IMR-90 (cell line): Measurements from ENCODE around the gene PTPMT1. TPM values are rescaled to one million over a fixed set of nuclear protein-coding genes. Genes with fewer than 3 reads are reported as not detected.

Experiments used
- ATAC-seq: fragments of 200-7000 bp; cut with Tn5 transposase; 2 replicates; pipeline ENCODE4 v1.9.1; 2020; ENCODE audit warnings: low read depth, mild to moderate bottlenecking, moderate library complexity
- BruUV-seq: library from RNA; stranded (reverse); fragments of 400-500 nt; replicated peaks from 2 replicates; lab custom pipeline; 2021; lab: Mats Ljungman, UMichigan
- CTCF ChIA-PET: fragments of 300-600 bp; formaldehyde crosslinking; extraction: SDS; loops from one replicate; lab custom pipeline; 2021; ENCODE audit warnings: antibody characterized with exemption; lab: Yijun Ruan, JAX
- POLR2A ChIA-PET: fragments of 300-600 bp; sonication (Branson Sonifier 250); formaldehyde crosslinking; loops from one replicate; lab custom pipeline; 2022; ENCODE audit warnings: antibody characterized with exemption; ENCODE audit not compliant: unreplicated experiment; lab: Charles Lee
- DNase-seq: peaks from one replicate; pipeline ENCODE4 v3.0.0; 2013
- H2AFZ ChIP-seq: replicated peaks from 2 replicates; pipeline ENCODE3; 2013; ENCODE audit warnings: low read length, mild to moderate bottlenecking; ENCODE audit not compliant: poor library complexity
- H2AK5ac ChIP-seq: 2 replicates; pipeline ENCODE4 v1.6.1; 2013; ENCODE audit warnings: low read depth, low read length, inconsistent platforms
- H2AK9ac ChIP-seq: replicated peaks from 2 replicates; pipeline ENCODE3; 2013; ENCODE audit warnings: mild to moderate bottlenecking, low read depth, low read length, moderate library complexity; ENCODE audit not compliant: poor library complexity
- H2BK120ac ChIP-seq: 2 replicates; pipeline ENCODE4 v1.6.1; 2013; ENCODE audit warnings: low read depth, low read length, inconsistent platforms
- H2BK15ac ChIP-seq: 3 replicates; pipeline ENCODE4 v1.6.1; 2013; ENCODE audit warnings: low read depth, low read length, inconsistent platforms
- H2BK20ac ChIP-seq: 2 replicates; pipeline ENCODE4 v1.6.1; 2013; ENCODE audit warnings: low read depth, mild to moderate bottlenecking, inconsistent platforms, low read length, moderate library complexity
- H2BK5ac ChIP-seq: 2 replicates; pipeline ENCODE4 v1.6.1; 2013; ENCODE audit warnings: mild to moderate bottlenecking, low read depth, low read length, inconsistent platforms; ENCODE audit not compliant: poor library complexity, severe bottlenecking
- H3K14ac ChIP-seq: replicated peaks from 2 replicates; pipeline ENCODE4 v1.6.1; 2013; ENCODE audit warnings: low read depth, low read length, inconsistent platforms
- H3K18ac ChIP-seq: 2 replicates; pipeline ENCODE4 v1.6.1; 2013; ENCODE audit warnings: low read depth, low read length, control low read depth
- H3K23ac ChIP-seq: 2 replicates; pipeline ENCODE4 v1.6.1; 2013; ENCODE audit warnings: low read depth, low read length, inconsistent platforms
- H3K27ac ChIP-seq: 2 replicates; pipeline ENCODE4 v1.5.1; 2013; ENCODE audit warnings: mild to moderate bottlenecking, control low read depth, low read length; ENCODE audit not compliant: insufficient read depth
- H3K27me3 ChIP-seq: 2 replicates; pipeline ENCODE4 v1.6.1; 2013; ENCODE audit warnings: low read length; ENCODE audit not compliant: control insufficient read depth, insufficient read depth
- H3K36me3 ChIP-seq: 2 replicates; pipeline ENCODE4 v1.6.1; 2013; ENCODE audit warnings: low read length, mixed read lengths; ENCODE audit not compliant: control insufficient read depth, insufficient read depth
- H3K4ac ChIP-seq: 2 replicates; pipeline ENCODE4 v1.6.1; 2013; ENCODE audit warnings: low read depth, low read length, inconsistent platforms
- H3K4me1 ChIP-seq: 2 replicates; pipeline ENCODE4 v1.6.1; 2013; ENCODE audit warnings: low read length, mixed read lengths; ENCODE audit not compliant: control insufficient read depth, insufficient read depth
- H3K4me2 ChIP-seq: 2 replicates; pipeline ENCODE4 v1.6.1; 2013; ENCODE audit warnings: low read depth, mild to moderate bottlenecking, control low read depth, low read length, moderate library complexity
- H3K4me3 ChIP-seq: 2 replicates; pipeline ENCODE4 v1.5.1; 2013; ENCODE audit warnings: low read depth, mild to moderate bottlenecking, control low read depth, low read length, moderate library complexity; ENCODE audit not compliant: insufficient read depth
- H3K56ac ChIP-seq: 2 replicates; pipeline ENCODE4 v1.6.1; 2013; ENCODE audit warnings: low read length, inconsistent platforms; ENCODE audit not compliant: insufficient read depth; ENCODE audit errors: extremely low read depth
- H3K79me1 ChIP-seq, 2 experiments: 2 replicates each; pipeline ENCODE4 v1.6.1; 2013; ENCODE audit warnings: low read length in 2 of 2, inconsistent platforms in 1 of 2, low read depth in 1 of 2
- H3K9ac ChIP-seq: 2 replicates; pipeline ENCODE4 v1.6.1; 2013; ENCODE audit warnings: low read depth, low read length, control low read depth
- H3K9me1 ChIP-seq: 2 replicates; pipeline ENCODE4 v1.6.1; 2013; ENCODE audit warnings: low read length, inconsistent platforms; ENCODE audit not compliant: insufficient read depth
- H3K9me3 ChIP-seq: 2 replicates; pipeline ENCODE4 v1.6.1; 2013; ENCODE audit warnings: low read length; ENCODE audit not compliant: control insufficient read depth, insufficient read depth
- H4K20me1 ChIP-seq: 2 replicates; pipeline ENCODE4 v1.6.1; 2013; ENCODE audit warnings: low read length, inconsistent platforms; ENCODE audit not compliant: insufficient read depth
- H4K5ac ChIP-seq: 2 replicates; pipeline ENCODE4 v1.6.1; 2013; ENCODE audit warnings: mild to moderate bottlenecking, low read depth, low read length, control low read depth
- H4K8ac ChIP-seq, 2 experiments: 2 replicates each; pipeline ENCODE4 v1.6.1; 2013; ENCODE audit warnings: low read depth in 2 of 2, low read length in 2 of 2, control low read depth in 1 of 2, inconsistent platforms in 1 of 2
- H4K91ac ChIP-seq: 2 replicates; pipeline ENCODE4 v1.6.1; 2013; ENCODE audit warnings: low read depth, low read length, inconsistent platforms; ENCODE audit not compliant: insufficient read depth
- BHLHE40 ChIP-seq: fragments of 150-350 bp; IDR thresholded peaks from 2 replicates; pipeline ENCODE4 v1.6.1; 2016; ENCODE audit warnings: mild to moderate bottlenecking, low read depth, low read length
- CEBPB ChIP-seq: IDR thresholded peaks from 2 replicates; pipeline ENCODE4 v1.6.1; 2012; ENCODE audit warnings: low read depth, low read length, improper control_type of control experiment
- CTCF ChIP-seq: conservative IDR thresholded peaks from 2 replicates; pipeline ENCODE4 v1.5.1; 2012; ENCODE audit warnings: mild to moderate bottlenecking, low read depth, low read length, improper control_type of control experiment
- FOS ChIP-seq: fragments of 150-350 bp; IDR thresholded peaks from 2 replicates; pipeline ENCODE4 v1.6.1; 2016; ENCODE audit warnings: low read depth, low read length
- MAZ ChIP-seq: IDR thresholded peaks from 2 replicates; pipeline ENCODE4 v1.6.1; 2012; ENCODE audit warnings: low read depth, mild to moderate bottlenecking, low read length, improper control_type of control experiment, moderate library complexity, borderline replicate concordance
- RFX5 ChIP-seq: IDR thresholded peaks from 2 replicates; pipeline ENCODE4 v1.8.0; 2012; ENCODE audit warnings: low read depth, mild to moderate bottlenecking, low read length, moderate library complexity
- SMC3 ChIP-seq: fragments of 150-350 bp; IDR thresholded peaks from 2 replicates; pipeline ENCODE4 v1.6.1; 2016; ENCODE audit warnings: low read depth, mild to moderate bottlenecking, antibody characterized with exemption, low read length, moderate library complexity
- USF2 ChIP-seq: fragments of 150-350 bp; IDR thresholded peaks from 2 replicates; pipeline ENCODE4 v1.6.1; 2017; ENCODE audit warnings: mild to moderate bottlenecking, antibody characterized with exemption, low read length, low read depth
- WGBS, 2 experiments: methylation state at CpG; one replicate each; pipeline versions ENCODE4 v1.1.5 to v1.1.7; 2013; ENCODE audit warnings: missing lambda C conversion rate in 2 of 2; ENCODE audit not compliant: insufficient read length in 1 of 2; ENCODE audit errors: extremely low coverage in 2 of 2; 5-methylcytosine and 5-hydroxymethylcytosine counted together
- dilution Hi-C: fragments of 300-500 bp; cut with HindIII; formaldehyde crosslinking; loops from one replicate; pipeline ENCODE4 v1.14.3; 2018; ENCODE audit warnings: low sequenced_read_pairs; ENCODE audit not compliant: unreplicated experiment
- in situ Hi-C: fragments of 300-500 bp; cut with MboI; formaldehyde crosslinking; loops from 3 replicates; pipeline ENCODE4 v1.14.3; 2019; ENCODE audit warnings: low sequenced_read_pairs, inconsistent platforms, mixed read lengths
- intact Hi-C: fragments of 100-400 bp; cut with micrococcal nuclease; formaldehyde crosslinking; loops from 2 replicates; pipeline ENCODE4 v1.10.0; 2022
- polyA plus RNA-seq, 3 experiments: library from polyadenylated mRNA; depleted of rRNA; stranded (reverse); fragments of >200 nt; gene quantifications; 2 replicates each; pipeline ENCODE4 v1.2.3, GENCODE V29; 2012; ENCODE audit warnings: low replicate concordance in 1 of 3
- total RNA-seq: library from RNA; depleted of rRNA; stranded (reverse); fragments of >200 nt; gene quantifications from 2 replicates; pipeline ENCODE4 v1.2.3, GENCODE V29; 2012

PTPMT1 gene
- total and polyA plus RNA-seq, 2 of the 4 experiments (the other 2 are of a cell fraction), result 51.6 to 55.0 TPM

GRCh38 chr11:47550288-47551047 is 14.9 kb upstream of the PTPMT1 start:
- DNase-seq, result no peak
- no peak overlapping the region for H3K9ac ChIP-seq

More at GRCh38 chr11:47550288-47551047, 14.9 kb upstream of the PTPMT1 start:
- no peak overlapping the region for H2AFZ ChIP-seq
- intact Hi-C loops, result no loop called here
- no peak for ATAC-seq
- no peak overlapping the region for H3K14ac ChIP-seq
- peaks cover 68% of the 10 kb centered on the region for H4K20me1 ChIP-seq
- H3K4ac ChIP-seq, result no peak overlapping the region
- no peak overlapping the region for H2AK9ac ChIP-seq
- in situ Hi-C loops, result no loop called here
- CTCF ChIA-PET, result interaction anchor here (0.6 to 1.9 kb wide), 3 partner anchors 32 to 908 kb away, joined by 3 to 4 read pairs (median 3); no protein-coding TSS in a partner anchor
- H3K4me2 ChIP-seq, result peak overlapping the region; percentile 42; the same call in 1 of the 2 replicates
- H2BK120ac ChIP-seq, result no peak overlapping the region
- H3K9me3 ChIP-seq, result no peaks in the 10 kb centered on the region
- no peaks in the 10 kb centered on the region for H3K36me3 ChIP-seq
- no peak overlapping the region for H2BK20ac ChIP-seq
- peaks cover 3% of the 10 kb centered on the region for H3K4me1 ChIP-seq
- no peak overlapping the region for H3K23ac ChIP-seq
- no peak overlapping the region for H2BK5ac ChIP-seq
- no peak overlapping the region for H2BK15ac ChIP-seq
- POLR2A ChIA-PET, result no interaction called here
- no peaks in the 10 kb centered on the region for H3K27me3 ChIP-seq
- no peak overlapping the region for H4K5ac ChIP-seq
- H3K9me1 ChIP-seq, result peaks cover 6% of the 10 kb centered on the region
- TF ChIP-seq CTCF (no peak), MAZ (no peak), BHLHE40 (no peak), SMC3 (no peak), RFX5 (no peak), CEBPB (peak; percentile 26; the same call in 1 of the 2 replicates), USF2 (no peak), FOS (no peak)
- no TSS peak for BruUV-seq
- dilution Hi-C loops, result no loop called here
- no peak overlapping the region for H2AK5ac ChIP-seq
- peaks cover 0 to 48% of the 10 kb centered on the region in 2 experiments; a peak in 2 of 4 replicates for H3K79me1 ChIP-seq
- H3K18ac ChIP-seq, result no peak overlapping the region
- H3K27ac ChIP-seq, result no peak overlapping the region
- H4K8ac ChIP-seq, result no peak overlapping the region
- H4K91ac ChIP-seq, result no peak overlapping the region
- no peak overlapping the region for H3K4me3 ChIP-seq
- 92% methylated on average over 2 of the region's 10 CpGs; no CpG with 5 or more reads in 1 of the 2 experiments for WGBS, 2 experiments
- H3K56ac ChIP-seq, result no peak overlapping the region
